ENCODE results near the gene ZNF652. TPM values are rescaled to one million over a fixed set of nuclear protein-coding genes. Genes with fewer than 3 reads are reported as not detected.

Gene ZNF652
- total RNA-seq, 1 experiment from 2014 or later: 18.2 TPM

- H3K27ac ChIP-seq (ENCODE audit: low read length): no peak overlapping the region
These were observed 19.5 kb downstream of the ZNF652 start for GRCh38 chr17:49342575-49342936.

GRCh38 chr17:49341356-49341755, 20.7 kb downstream of the ZNF652 start:
- Histone ChIP-seq H3K79me2 (ENCODE audit: low read length) (peaks cover 82% of the 10 kb centered on the region), H3F3A (ENCODE audit: low read length, unreplicated experiment) (no peaks in the 10 kb centered on the region)
- CTCF ChIA-PET: interaction anchor here (0.7 kb wide), 1 partner anchor 105 kb away, joined by 6 read pairs; no protein-coding TSS in a partner anchor

More at GRCh38 chr17:49342575-49342936, 19.5 kb downstream of the ZNF652 start:
- Histone ChIP-seq H3K4me2 (ENCODE audit: low read length) (no peak overlapping the region), H4K20me1 (ENCODE audit: low read length) (peaks cover 3% of the 10 kb centered on the region; the same call in 1 of the 2 replicates), H3F3A (ENCODE audit: low read length, unreplicated experiment) (no peaks in the 10 kb centered on the region), H3K9ac (ENCODE audit: low read length) (no peak overlapping the region), H3K9me3 (ENCODE audit: low read length) (no peaks in the 10 kb centered on the region), H3K79me2 (ENCODE audit: low read length) (peaks cover 82% of the 10 kb centered on the region), H3K27me3 (ENCODE audit: low read length) (no peaks in the 10 kb centered on the region), H2AFZ (ENCODE audit: low read length) (no peak overlapping the region), H3K36me3 (ENCODE audit: low read depth, low read length) (no peaks in the 10 kb centered on the region), H3K9me2 (replicated peaks; ENCODE audit: low read length) (no peaks in the 10 kb centered on the region), H3K4me3 (ENCODE audit: low read length) (no peak overlapping the region), H3K4me1 (ENCODE audit: insufficient read depth, low read length) (no peaks in the 10 kb centered on the region)
- POLR2A ChIA-PET (ENCODE audit: unreplicated experiment): no interaction called here
- no peak for ATAC-seq
- no TSS peak for BruUV-seq (replicated peaks)
- no peak for DNase-seq
- intact Hi-C loops (cut with micrococcal nuclease): no loop called here
- CTCF ChIA-PET: no interaction called here
- TF ChIP-seq EZH2 (IDR thresholded peaks at IDR 0.05; ENCODE audit: low read length, unreplicated experiment): no peak
- TF ChIP-seq EZH2phosphoT487 (IDR thresholded peaks at IDR 0.05; ENCODE audit: borderline replicate concordance, low read length): no peak
- TF ChIP-seq, protein P1, sequence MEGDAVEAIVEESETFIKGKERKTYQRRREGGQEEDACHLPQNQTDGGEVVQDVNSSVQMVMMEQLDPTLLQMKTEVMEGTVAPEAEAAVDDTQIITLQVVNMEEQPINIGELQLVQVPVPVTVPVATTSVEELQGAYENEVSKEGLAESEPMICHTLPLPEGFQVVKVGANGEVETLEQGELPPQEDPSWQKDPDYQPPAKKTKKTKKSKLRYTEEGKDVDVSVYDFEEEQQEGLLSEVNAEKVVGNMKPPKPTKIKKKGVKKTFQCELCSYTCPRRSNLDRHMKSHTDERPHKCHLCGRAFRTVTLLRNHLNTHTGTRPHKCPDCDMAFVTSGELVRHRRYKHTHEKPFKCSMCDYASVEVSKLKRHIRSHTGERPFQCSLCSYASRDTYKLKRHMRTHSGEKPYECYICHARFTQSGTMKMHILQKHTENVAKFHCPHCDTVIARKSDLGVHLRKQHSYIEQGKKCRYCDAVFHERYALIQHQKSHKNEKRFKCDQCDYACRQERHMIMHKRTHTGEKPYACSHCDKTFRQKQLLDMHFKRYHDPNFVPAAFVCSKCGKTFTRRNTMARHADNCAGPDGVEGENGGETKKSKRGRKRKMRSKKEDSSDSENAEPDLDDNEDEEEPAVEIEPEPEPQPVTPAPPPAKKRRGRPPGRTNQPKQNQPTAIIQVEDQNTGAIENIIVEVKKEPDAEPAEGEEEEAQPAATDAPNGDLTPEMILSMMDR (conservative IDR thresholded peaks at IDR 0.05; ENCODE audit: low read depth, low read length): no peak

GRCh38 chr17:49339354-49339753, 22.7 kb downstream of the ZNF652 start:
- H3K27me3 ChIP-seq (ENCODE audit: low read length): no peaks in the 10 kb centered on the region
- H3K4me2 ChIP-seq (ENCODE audit: low read length): no peak overlapping the region
- no peaks in the 10 kb centered on the region for H3F3A ChIP-seq (ENCODE audit: low read length, unreplicated experiment)
- H3K9me3 ChIP-seq (ENCODE audit: low read length): no peaks in the 10 kb centered on the region
- H3K36me3 ChIP-seq (ENCODE audit: low read depth, low read length): no peaks in the 10 kb centered on the region
- DNase-seq: no peak
- H3K79me2 ChIP-seq (ENCODE audit: low read length): peaks cover 81% of the 10 kb centered on the region
- CTCF ChIA-PET: no interaction called here
- TF ChIP-seq, protein P1 (conservative IDR thresholded peaks at IDR 0.05; ENCODE audit: low read depth, low read length): no peak
- TF ChIP-seq EZH2phosphoT487 (IDR thresholded peaks at IDR 0.05; ENCODE audit: borderline replicate concordance, low read length) (no peak), EZH2 (IDR thresholded peaks at IDR 0.05; ENCODE audit: low read length, unreplicated experiment) (no peak)
- H3K9ac ChIP-seq (ENCODE audit: low read length): no peak overlapping the region
- no peak for ATAC-seq
- BruUV-seq (replicated peaks): no TSS peak
- H3K27ac ChIP-seq (ENCODE audit: low read length): no peak overlapping the region
- H2AFZ ChIP-seq (ENCODE audit: low read length): no peak overlapping the region
- no peaks in the 10 kb centered on the region for H3K4me1 ChIP-seq (ENCODE audit: insufficient read depth, low read length)
- H3K9me2 ChIP-seq (replicated peaks; ENCODE audit: low read length): no peaks in the 10 kb centered on the region
- H3K4me3 ChIP-seq (ENCODE audit: low read length): no peak overlapping the region
- H4K20me1 ChIP-seq (ENCODE audit: low read length): no peaks in the 10 kb centered on the region
- intact Hi-C loops (cut with micrococcal nuclease): no loop called here
- POLR2A ChIA-PET (ENCODE audit: unreplicated experiment): interaction anchor here (0.5 kb wide), 1 partner anchor 12 kb away, joined by 5 read pairs; no protein-coding TSS in a partner anchor

More at GRCh38 chr17:49341356-49341755, 20.7 kb downstream of the ZNF652 start:
- DNase-seq (no peak), ATAC-seq (no peak)
- Histone ChIP-seq H3K9me3 (ENCODE audit: low read length) (no peaks in the 10 kb centered on the region), H3K4me2 (ENCODE audit: low read length) (no peak overlapping the region), H2AFZ (ENCODE audit: low read length) (no peak overlapping the region), H3K27ac (ENCODE audit: low read length) (no peak overlapping the region), H3K4me3 (ENCODE audit: low read length) (no peak overlapping the region), H3K27me3 (ENCODE audit: low read length) (no peaks in the 10 kb centered on the region), H3K36me3 (ENCODE audit: low read depth, low read length) (no peaks in the 10 kb centered on the region), H3K9me2 (replicated peaks; ENCODE audit: low read length) (no peaks in the 10 kb centered on the region), H3K4me1 (ENCODE audit: insufficient read depth, low read length) (no peaks in the 10 kb centered on the region), H3K9ac (ENCODE audit: low read length) (no peak overlapping the region), H4K20me1 (ENCODE audit: low read length) (no peaks in the 10 kb centered on the region)
- TF ChIP-seq EZH2 (IDR thresholded peaks at IDR 0.05; ENCODE audit: low read length, unreplicated experiment) (no peak), EZH2phosphoT487 (IDR thresholded peaks at IDR 0.05; ENCODE audit: borderline replicate concordance, low read length) (no peak)
- TF ChIP-seq, protein P1 (conservative IDR thresholded peaks at IDR 0.05; ENCODE audit: low read depth, low read length): no peak
- BruUV-seq (replicated peaks): no TSS peak
- intact Hi-C loops (cut with micrococcal nuclease): no loop called here
- POLR2A ChIA-PET (ENCODE audit: unreplicated experiment): no interaction called here
